Stimulated activated effector memory CD8-positive, alpha-beta T cell treated with anti-CD3 and anti-CD28 coated beads, Interleukin-12 subunit alpha, Interleukin-12 subunit beta, amount 100 ng/mL, for 72 hours (primary cell): ENCODE results near the gene POTEC.
"Not testable (repeated sequence)": the region's sequence is repeated elsewhere in the genome, so short reads cannot be mapped to it uniquely, and the experiment has no call there.

Experiments
- ATAC-seq: fragments of 150-1000 bp; cut with Tn5 transposase; 2 replicates; pipeline ENCODE4 v1.10.0; 2021
- DNase-seq, 2 donors: peaks; one replicate each; pipeline ENCODE4 v3.0.0; 2021 to 2022; ENCODE audit warnings: low spot score in 2 of 2
- H3K27ac Mint-ChIP-seq: one replicate; pipeline ENCODE4 v1.8.0; 2022; ENCODE audit warnings: mild to moderate bottlenecking, mixed read lengths
- H3K36me3 Mint-ChIP-seq: one replicate; pipeline ENCODE4 v1.8.0; 2022; ENCODE audit warnings: mild to moderate bottlenecking, mixed read lengths
- H3K4me1 Mint-ChIP-seq: one replicate; pipeline ENCODE4 v1.8.0; 2022; ENCODE audit warnings: mixed read lengths
- H3K4me3 Mint-ChIP-seq: one replicate; pipeline ENCODE4 v1.8.0; 2022; ENCODE audit warnings: mild to moderate bottlenecking, mixed read lengths
- H3K9me3 Mint-ChIP-seq: one replicate; pipeline ENCODE4 v1.8.0; 2022; ENCODE audit warnings: mixed read lengths

Gene POTEC

DNA sequence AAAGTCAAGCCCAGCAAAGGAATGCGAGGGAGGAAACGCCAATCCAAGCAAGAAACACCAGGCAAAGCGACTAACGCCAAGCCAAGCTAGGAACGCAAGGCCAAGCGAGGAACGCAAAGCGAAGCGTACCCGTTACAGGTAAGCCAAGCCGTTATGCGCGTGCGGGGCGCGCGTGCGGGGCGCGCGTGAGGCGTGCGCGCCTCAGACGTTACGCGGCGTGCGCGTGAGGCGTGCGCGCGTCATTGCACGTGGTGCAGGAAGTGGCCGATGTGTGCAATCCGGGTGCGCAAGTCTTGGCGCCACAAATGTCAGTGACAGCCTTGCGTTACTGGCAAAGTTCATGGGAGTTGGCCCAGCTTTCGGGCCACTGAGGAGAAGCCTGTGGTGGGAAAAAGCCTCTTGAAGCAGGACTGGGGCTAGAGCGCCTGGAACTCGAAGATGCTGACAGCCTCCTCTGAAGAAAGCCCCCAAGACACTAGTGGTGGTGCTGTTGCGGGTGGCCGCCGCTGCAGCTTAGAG, at the start of gene POTEC:
Gene POTEC, minus strand, starts transcription at position 155 of the 519 bp plus-strand sequence. CDS start 454 bp downstream, outside the sequence.
- not testable (repeated sequence) for H3K36me3 Mint-ChIP-seq, H3K9me3 Mint-ChIP-seq, H3K4me3 Mint-ChIP-seq, DNase-seq, H3K27ac Mint-ChIP-seq, H3K4me1 Mint-ChIP-seq, ATAC-seq

- DNase-seq (no peak), ATAC-seq (peak; percentile 65)
- H3K4me1 Mint-ChIP-seq: no peaks in the 10 kb centered on the region
- peaks cover 2% of the 10 kb centered on the region for H3K9me3 Mint-ChIP-seq
- H3K36me3 Mint-ChIP-seq: no peaks in the 10 kb centered on the region
- no peak overlapping the region for H3K4me3 Mint-ChIP-seq
- H3K27ac Mint-ChIP-seq: no peak overlapping the region
Observed at GRCh38 chr18:14577971-14578370, 34.6 kb upstream of the POTEC start.

DNA sequence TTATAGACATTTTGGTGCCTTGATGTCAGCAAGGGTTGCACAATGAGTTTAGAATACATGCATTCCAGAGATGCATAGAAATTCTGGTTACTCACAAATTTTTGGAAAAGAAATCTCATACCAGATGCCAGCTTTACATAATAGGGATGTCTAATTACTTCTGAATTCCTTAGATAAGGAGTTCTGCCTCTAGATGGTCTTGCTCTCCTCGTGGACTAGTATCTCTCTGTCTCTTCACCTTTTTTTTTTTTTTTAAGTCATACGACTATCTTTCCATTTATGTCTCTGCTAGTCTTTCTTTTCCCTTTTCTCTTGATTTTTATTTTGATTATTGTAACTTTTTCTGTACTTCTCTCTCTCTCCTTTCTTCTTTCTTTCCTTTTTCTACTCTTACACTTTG, 16.1 kb upstream of the POTEC start:
- not testable (repeated sequence) for DNase-seq, H3K27ac Mint-ChIP-seq, H3K9me3 Mint-ChIP-seq, ATAC-seq, H3K4me3 Mint-ChIP-seq, H3K36me3 Mint-ChIP-seq, H3K4me1 Mint-ChIP-seq

GRCh38 chr18:14531659-14532058, 11.7 kb downstream of the POTEC start:
- H3K4me1 Mint-ChIP-seq, H3K27ac Mint-ChIP-seq, H3K9me3 Mint-ChIP-seq, H3K36me3 Mint-ChIP-seq, DNase-seq, ATAC-seq, H3K4me3 Mint-ChIP-seq: not testable (repeated sequence)

DNA sequence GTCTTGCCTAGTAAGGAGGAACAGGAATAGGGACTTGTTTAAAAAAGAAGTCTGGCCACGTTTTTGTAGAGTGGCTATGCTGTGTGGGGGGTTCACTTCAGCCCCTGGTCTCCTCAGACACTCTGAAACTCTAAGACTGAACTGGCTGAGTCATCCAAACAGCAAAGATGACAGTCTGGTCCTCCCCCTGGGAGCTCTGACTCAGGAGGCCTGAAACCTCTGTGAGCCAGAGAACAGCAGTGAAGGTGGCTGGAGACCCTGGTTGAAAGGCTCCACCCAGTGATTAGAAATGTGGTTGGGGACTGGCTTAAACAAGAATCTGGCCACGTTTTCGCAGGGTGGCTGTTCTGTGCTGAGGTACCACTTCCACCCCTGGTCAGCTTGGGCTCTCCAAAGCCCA, 32.7 kb downstream of the POTEC start:
- H3K4me1 Mint-ChIP-seq, DNase-seq, H3K36me3 Mint-ChIP-seq, H3K9me3 Mint-ChIP-seq, H3K4me3 Mint-ChIP-seq, H3K27ac Mint-ChIP-seq: not testable (repeated sequence)
- ATAC-seq: peak; percentile 63

DNA sequence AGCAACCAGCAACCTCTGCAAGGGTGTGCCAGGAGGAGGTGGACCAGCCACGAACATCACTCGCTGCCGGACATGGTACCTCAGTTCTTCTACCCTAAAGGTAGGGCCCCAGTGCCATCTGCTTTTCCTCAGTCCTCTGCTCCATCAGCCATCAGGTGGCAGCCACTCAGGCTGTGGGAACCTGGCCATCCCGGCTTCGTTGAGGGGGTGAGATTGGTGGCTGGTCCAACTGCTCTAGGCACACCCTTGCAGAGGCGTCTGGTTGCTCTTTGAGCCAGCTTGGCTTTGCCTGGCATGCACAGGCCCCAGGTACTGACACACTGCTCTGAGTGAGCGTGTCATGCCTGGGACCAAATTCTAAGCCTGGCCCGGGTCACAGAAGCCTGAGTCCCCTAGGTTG, 39.7 kb downstream of the POTEC start:
- H3K9me3 Mint-ChIP-seq, H3K4me1 Mint-ChIP-seq, H3K4me3 Mint-ChIP-seq, H3K36me3 Mint-ChIP-seq, H3K27ac Mint-ChIP-seq, DNase-seq, ATAC-seq: not testable (repeated sequence)

GRCh38 chr18:14501894-14502293, 41.5 kb downstream of the POTEC start:
- ATAC-seq, H3K4me3 Mint-ChIP-seq, H3K36me3 Mint-ChIP-seq, DNase-seq, H3K4me1 Mint-ChIP-seq, H3K27ac Mint-ChIP-seq, H3K9me3 Mint-ChIP-seq: not testable (repeated sequence)

- not testable (repeated sequence) for H3K4me1 Mint-ChIP-seq, H3K9me3 Mint-ChIP-seq, H3K27ac Mint-ChIP-seq, H3K4me3 Mint-ChIP-seq, ATAC-seq, DNase-seq, H3K36me3 Mint-ChIP-seq
Observed at GRCh38 chr18:14489256-14490014, 54.0 kb downstream of the POTEC start.

DNA sequence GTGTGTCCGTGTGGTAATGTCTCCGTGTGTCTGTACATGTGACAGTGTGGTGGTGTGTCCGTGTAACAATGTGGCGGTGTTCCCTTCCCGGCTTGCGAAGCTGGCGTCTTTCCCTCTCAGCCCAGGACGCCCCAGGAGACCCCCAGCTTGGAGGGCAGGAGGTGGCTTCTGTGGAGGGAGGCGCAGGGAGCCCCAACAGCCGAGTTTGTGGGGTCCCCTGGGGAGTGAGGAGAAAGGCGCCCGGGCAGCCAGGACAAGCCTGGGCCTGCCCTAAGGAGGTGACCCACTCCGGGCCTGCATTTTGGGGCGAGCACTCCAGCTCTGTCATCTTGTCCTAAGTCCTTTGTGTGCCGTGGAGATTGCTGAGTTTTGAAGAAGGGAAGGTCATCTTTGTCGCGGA, 54.6 kb downstream of the POTEC start:
- ATAC-seq: not testable (repeated sequence)

DNA sequence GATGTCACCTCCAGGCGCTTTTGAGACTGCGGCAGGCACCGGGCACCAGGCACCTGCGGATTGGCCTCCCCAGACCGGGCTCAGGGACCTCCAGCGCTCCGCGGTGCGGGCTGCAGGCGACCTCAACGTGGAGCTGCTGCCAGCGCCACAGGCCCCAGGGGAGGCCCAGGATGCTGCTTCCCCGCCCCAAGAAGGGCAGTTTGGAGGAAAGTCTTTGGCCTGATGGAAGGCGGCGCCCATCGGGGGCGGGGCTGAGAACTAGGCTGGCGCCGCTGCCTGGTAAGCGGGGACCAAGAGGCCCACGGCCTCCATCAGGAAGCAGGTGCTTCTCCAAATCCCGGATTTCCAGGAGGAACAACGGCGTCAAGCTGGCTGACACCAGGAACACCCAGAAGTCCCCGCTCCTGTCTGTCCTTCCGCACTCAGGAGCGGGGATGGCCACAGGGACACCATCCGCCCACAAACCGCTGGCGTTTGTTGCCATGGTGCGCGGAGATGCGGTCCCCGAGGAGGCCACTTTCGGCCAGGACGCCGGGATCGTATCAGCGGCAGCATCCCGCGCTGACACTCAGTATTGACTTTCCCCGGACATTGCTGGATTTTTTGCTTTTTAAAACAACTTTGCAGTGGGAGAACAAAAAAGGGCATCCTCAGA, 56.3 kb downstream of the POTEC start:
- not testable (repeated sequence) for H3K27ac Mint-ChIP-seq, H3K4me3 Mint-ChIP-seq, H3K36me3 Mint-ChIP-seq, H3K4me1 Mint-ChIP-seq, ATAC-seq, H3K9me3 Mint-ChIP-seq, DNase-seq

More for the DNA sequence above, 54.6 kb downstream of the POTEC start:
- H3K4me3 Mint-ChIP-seq, DNase-seq, H3K4me1 Mint-ChIP-seq, H3K36me3 Mint-ChIP-seq, H3K27ac Mint-ChIP-seq, H3K9me3 Mint-ChIP-seq: not testable (repeated sequence)

DNA sequence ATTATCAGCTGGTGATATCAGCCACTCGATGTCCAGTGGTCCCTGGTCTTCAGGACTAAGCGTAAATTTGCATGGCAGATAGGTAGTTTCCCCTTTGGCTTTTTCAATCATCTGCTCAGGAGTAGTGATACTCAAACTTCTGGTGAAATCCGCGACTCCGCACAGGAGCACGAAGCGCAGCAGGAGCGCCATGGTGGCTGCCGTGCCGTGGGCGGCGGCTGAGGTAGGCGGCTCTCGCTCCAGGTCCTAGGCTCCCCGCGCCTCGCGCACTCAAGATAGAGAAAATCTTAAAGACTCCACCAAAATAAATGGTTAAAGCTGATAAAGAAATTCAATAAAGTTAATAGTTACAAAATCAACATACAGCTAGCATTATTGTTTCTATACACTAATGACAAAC, 64.3 kb downstream of the POTEC start:
- H3K9me3 Mint-ChIP-seq, H3K27ac Mint-ChIP-seq, H3K4me1 Mint-ChIP-seq, H3K4me3 Mint-ChIP-seq, H3K36me3 Mint-ChIP-seq, DNase-seq, ATAC-seq: not testable (repeated sequence)

GRCh38 chr18:14475520-14475919, 67.9 kb downstream of the POTEC start:
- DNase-seq, H3K4me3 Mint-ChIP-seq, H3K36me3 Mint-ChIP-seq, H3K9me3 Mint-ChIP-seq, H3K27ac Mint-ChIP-seq, H3K4me1 Mint-ChIP-seq, ATAC-seq: not testable (repeated sequence)

DNA sequence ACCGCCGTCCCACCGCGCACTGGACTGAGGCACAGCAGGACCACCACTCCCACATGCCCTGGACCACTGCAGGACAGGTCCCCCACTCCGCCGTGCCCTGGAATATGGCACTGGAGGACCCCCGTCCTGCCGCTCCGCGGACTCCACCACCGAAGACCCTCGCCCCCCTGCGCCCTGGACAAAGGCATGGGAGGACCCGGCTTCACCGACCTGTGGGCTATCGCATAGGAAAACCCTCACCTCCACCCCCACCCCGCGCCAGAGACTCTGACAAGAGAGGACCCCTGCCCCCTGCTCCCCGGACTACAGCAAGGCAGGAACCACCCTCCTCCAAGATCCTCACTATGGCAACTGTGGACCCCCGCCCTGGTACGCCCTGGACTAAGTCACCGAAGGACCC, 68.6 kb downstream of the POTEC start:
- not testable (repeated sequence) for H3K27ac Mint-ChIP-seq, DNase-seq, H3K36me3 Mint-ChIP-seq, H3K4me1 Mint-ChIP-seq, ATAC-seq, H3K9me3 Mint-ChIP-seq, H3K4me3 Mint-ChIP-seq

GRCh38 chr18:14474007-14474720, 69.2 kb downstream of the POTEC start:
- H3K36me3 Mint-ChIP-seq, H3K9me3 Mint-ChIP-seq, H3K27ac Mint-ChIP-seq, DNase-seq, H3K4me3 Mint-ChIP-seq, ATAC-seq, H3K4me1 Mint-ChIP-seq: not testable (repeated sequence)

DNA sequence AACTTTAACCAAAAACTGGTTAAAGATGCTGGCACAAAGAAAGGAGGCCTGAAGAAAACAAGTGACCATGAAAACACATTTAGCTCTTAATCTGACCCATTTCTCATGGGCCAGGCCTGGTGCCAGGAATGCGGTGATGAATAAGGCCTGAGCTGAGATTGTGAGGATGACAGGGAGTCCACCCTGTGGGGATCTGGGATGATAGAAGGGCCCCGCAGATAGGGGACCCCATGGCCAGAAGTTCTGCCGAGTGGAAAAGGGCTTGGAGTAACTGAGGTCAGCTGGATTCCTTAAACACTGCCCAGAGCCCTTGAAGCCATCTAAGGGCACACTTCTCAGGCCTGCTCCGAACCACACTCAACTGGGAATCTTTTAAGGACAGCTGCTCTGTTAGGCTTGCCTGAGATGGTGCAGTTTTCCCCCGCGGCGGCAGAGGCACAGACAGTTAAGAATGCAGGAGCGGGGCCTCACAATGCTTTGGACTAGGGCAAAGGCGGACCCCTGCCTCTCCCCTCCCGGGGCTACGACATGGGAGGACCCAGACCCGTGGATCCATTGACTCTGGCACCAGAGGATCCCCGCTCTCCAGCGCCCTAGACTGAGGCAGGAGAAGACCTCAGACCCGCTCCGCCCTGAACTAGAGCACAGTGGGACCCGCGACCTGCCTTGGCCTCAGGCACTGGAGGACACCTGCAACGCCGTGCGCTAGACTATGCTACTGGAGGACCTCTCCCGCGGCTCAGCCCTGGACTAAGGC, 70.0 kb downstream of the POTEC start:
- DNase-seq, H3K27ac Mint-ChIP-seq, H3K36me3 Mint-ChIP-seq, ATAC-seq, H3K4me1 Mint-ChIP-seq, H3K9me3 Mint-ChIP-seq, H3K4me3 Mint-ChIP-seq: not testable (repeated sequence)
